GM10266 (cell line): Measurements from ENCODE around the gene COL5A1.
"Not testable (repeated sequence)": the region's sequence is repeated elsewhere in the genome, so short reads cannot be mapped to it uniquely, and the experiment has no call there.

Experiments used
- DNase-seq: peaks from one replicate; pipeline ENCODE4 v3.0.0; 2012; ENCODE audit errors: extremely low spot score
- CTCF ChIP-seq: IDR thresholded peaks from 2 replicates; pipeline ENCODE4 v1.5.1; 2012; ENCODE audit warnings: mild to moderate bottlenecking, low read depth; ENCODE audit not compliant: control insufficient read depth, insufficient read depth; ENCODE audit errors: missing control alignments

The COL5A1 gene

GRCh38 chr9:134710271-134710540 lies 68.6 kb downstream of the COL5A1 start:
- DNase-seq = no peak
- TF ChIP-seq CTCF = no peak

GRCh38 chr9:134710901-134711300 lies 69.3 kb downstream of the COL5A1 start:
- no peak for TF ChIP-seq CTCF
- DNase-seq = no peak

GRCh38 chr9:134712243-134712642 lies 70.6 kb downstream of the COL5A1 start:
- TF ChIP-seq CTCF = no peak
- DNase-seq = no peak

- DNase-seq = no peak
- no peak for TF ChIP-seq CTCF
These were observed 71.3 kb downstream of the COL5A1 start for GRCh38 chr9:134712926-134713325.

- DNase-seq = not testable (repeated sequence)
These were observed 73.9 kb downstream of the COL5A1 start for GRCh38 chr9:134715536-134715935.

GRCh38 chr9:134716067-134716466 lies 74.5 kb downstream of the COL5A1 start:
- no peak for TF ChIP-seq CTCF
- DNase-seq = no peak

GRCh38 chr9:134717056-134717455 lies 75.5 kb downstream of the COL5A1 start:
- DNase-seq = no peak
- TF ChIP-seq CTCF = no peak

GRCh38 chr9:134717924-134718645 lies 76.5 kb downstream of the COL5A1 start:
- TF ChIP-seq CTCF = no peak
- no peak for DNase-seq
